Endometrial microvascular endothelial cells (primary cell): ENCODE results near the gene C2orf42. TPM values are rescaled to one million over a fixed set of nuclear protein-coding genes. Genes with fewer than 3 reads are reported as not detected.

Experiments used
- in situ Hi-C: cut with HindIII; loops from 2 replicates; pipeline ENCODE4 v1.10.0; 2017; ENCODE audit warnings: low sequenced_read_pairs, low pct_unique_long_range_greater_than_20kb; ENCODE audit errors: inconsistent ontology term
- total RNA-seq: library from RNA; depleted of rRNA; stranded (reverse); fragments of >200 nt; gene quantifications from one replicate; pipeline ENCODE4 v1.2.3, GENCODE V29; 2015; ENCODE audit errors: inconsistent ontology term

C2orf42 gene
- total RNA-seq, 1 donor from 2014 or later, result 13.1 TPM

- in situ Hi-C loops, result loop anchor here (25.0 kb wide), 1 partner anchor 228 kb away; the partner anchor contains the start of gene MXD1
Observed at GRCh38 chr2:70140791-70141211, 50.0 kb downstream of the C2orf42 start.

GRCh38 chr2:70134323-70134983 is 56.4 kb downstream of the C2orf42 start:
- in situ Hi-C loops, result loop anchor here (25.0 kb wide), 1 partner anchor 222 kb away; the partner anchor contains the start of gene MXD1

GRCh38 chr2:70133491-70134322 is 57.1 kb downstream of the C2orf42 start:
- in situ Hi-C loops, result loop anchor here (25.0 kb wide), 1 partner anchor 221 kb away; the partner anchor contains the start of gene MXD1

- in situ Hi-C loops, result loop anchor here (25.0 kb wide), 1 partner anchor 221 kb away; the partner anchor contains the start of gene MXD1
Observed at GRCh38 chr2:70133127-70133452, 57.7 kb downstream of the C2orf42 start.

GRCh38 chr2:70132244-70133126 is 58.3 kb downstream of the C2orf42 start:
- in situ Hi-C loops, result loop anchor here (25.0 kb wide), 1 partner anchor 220 kb away; the partner anchor contains the start of gene MXD1

- in situ Hi-C loops, result loop anchor here (25.0 kb wide), 1 partner anchor 219 kb away; the partner anchor contains the start of gene MXD1
Observed at GRCh38 chr2:70131344-70132143, 59.3 kb downstream of the C2orf42 start.

GRCh38 chr2:70128005-70128404 is 62.8 kb downstream of the C2orf42 start:
- in situ Hi-C loops, result loop anchor here (25.0 kb wide), 1 partner anchor 216 kb away; the partner anchor contains the start of gene MXD1

- in situ Hi-C loops, result loop anchor here (25.0 kb wide), 1 partner anchor 214 kb away; the partner anchor contains the start of gene MXD1
Observed at GRCh38 chr2:70126413-70126812, 64.4 kb downstream of the C2orf42 start.

- in situ Hi-C loops, result loop anchor here (25.0 kb wide), 1 partner anchor 213 kb away; the partner anchor contains the start of gene MXD1
Observed at GRCh38 chr2:70125498-70125898, 65.3 kb downstream of the C2orf42 start.

GRCh38 chr2:70124983-70125480 is 65.8 kb downstream of the C2orf42 start:
- in situ Hi-C loops, result loop anchor here (25.0 kb wide), 1 partner anchor 213 kb away; the partner anchor contains the start of gene MXD1

- in situ Hi-C loops, result no loop called here
Observed at GRCh38 chr2:70123829-70124116, 67.0 kb downstream of the C2orf42 start.

GRCh38 chr2:70123051-70123828 is 67.6 kb downstream of the C2orf42 start:
- in situ Hi-C loops, result no loop called here

GRCh38 chr2:70122470-70122869 is 68.3 kb downstream of the C2orf42 start:
- in situ Hi-C loops, result no loop called here

- in situ Hi-C loops, result no loop called here
Observed at GRCh38 chr2:70121627-70122372, 69.0 kb downstream of the C2orf42 start.

- in situ Hi-C loops, result no loop called here
Observed at GRCh38 chr2:70118798-70119454, 71.9 kb downstream of the C2orf42 start.

GRCh38 chr2:70116936-70117552 is 73.8 kb downstream of the C2orf42 start:
- in situ Hi-C loops, result no loop called here
